H9 (cell line): ENCODE data around the gene PLXND1. TPM values are rescaled to one million over a fixed set of nuclear protein-coding genes. Genes with fewer than 3 reads are reported as not detected.

Source experiments
- DNase-seq: peaks from one replicate; pipeline ENCODE4 v3.0.0-alpha.2; 2017
- H2AFZ ChIP-seq: one replicate; pipeline ENCODE4 v1.6.1; 2013; ENCODE audit warnings: mild to moderate bottlenecking, low read length, control low read depth, moderate library complexity
- H2AK5ac ChIP-seq: 2 replicates; pipeline ENCODE4 v1.6.1; 2013; ENCODE audit warnings: low read length, control low read depth, mixed read lengths; ENCODE audit not compliant: insufficient read length
- H2BK120ac ChIP-seq: one replicate; pipeline ENCODE4 v1.6.1; 2013; ENCODE audit warnings: low read depth, mild to moderate bottlenecking, low read length, control low read depth, inconsistent platforms; ENCODE audit not compliant: poor library complexity, severe bottlenecking
- H2BK12ac ChIP-seq: 2 replicates; pipeline ENCODE4 v1.6.1; 2013; ENCODE audit warnings: low read length, control low read depth, mixed read lengths, low read depth; ENCODE audit not compliant: insufficient read length
- H2BK15ac ChIP-seq: 2 replicates; pipeline ENCODE4 v1.6.1; 2013; ENCODE audit warnings: low read depth, low read length, control low read depth
- H2BK20ac ChIP-seq: one replicate; pipeline ENCODE4 v1.6.1; 2013; ENCODE audit warnings: low read depth, mild to moderate bottlenecking, low read length, control low read depth, inconsistent platforms; ENCODE audit not compliant: poor library complexity, severe bottlenecking
- H2BK5ac ChIP-seq: 2 replicates; pipeline ENCODE4 v1.6.1; 2013; ENCODE audit warnings: low read length, control low read depth, mixed read lengths; ENCODE audit not compliant: insufficient read length
- H3K14ac ChIP-seq: 2 replicates; pipeline ENCODE4 v1.6.1; 2013; ENCODE audit warnings: low read length, control low read depth; ENCODE audit not compliant: insufficient read depth
- H3K18ac ChIP-seq: 2 replicates; pipeline ENCODE4 v1.6.1; 2013; ENCODE audit warnings: low read depth, mild to moderate bottlenecking, mixed read lengths, low read length, control low read depth; ENCODE audit not compliant: insufficient read length
- H3K23ac ChIP-seq: 2 replicates; pipeline ENCODE4 v1.6.1; 2013; ENCODE audit warnings: low read length, control low read depth, mixed read lengths, low read depth; ENCODE audit not compliant: insufficient read length
- H3K23me2 ChIP-seq: 2 replicates; pipeline ENCODE4 v1.6.1; 2013; ENCODE audit warnings: low read depth, mild to moderate bottlenecking, mixed read lengths, low read length, control low read depth; ENCODE audit not compliant: insufficient read length, poor library complexity, severe bottlenecking
- H3K27ac ChIP-seq: 2 replicates; pipeline ENCODE4 v1.5.1; 2013; ENCODE audit warnings: low read length, control low read depth, mixed read lengths, low read depth; ENCODE audit not compliant: insufficient read length
- H3K27me3 ChIP-seq: 2 replicates; pipeline ENCODE4 v1.6.1; 2013; ENCODE audit warnings: low read length, control low read depth, inconsistent platforms; ENCODE audit not compliant: insufficient read depth
- H3K4ac ChIP-seq: 2 replicates; pipeline ENCODE4 v1.6.1; 2013; ENCODE audit warnings: low read depth, mild to moderate bottlenecking, control low read depth, inconsistent platforms, low read length, moderate library complexity
- H3K4me1 ChIP-seq: 2 replicates; pipeline ENCODE4 v1.6.1; 2013; ENCODE audit warnings: low read length, control low read depth, inconsistent platforms; ENCODE audit not compliant: insufficient read depth
- H3K4me2 ChIP-seq: 2 replicates; pipeline ENCODE4 v1.6.1; 2013; ENCODE audit warnings: low read length, control low read depth, mixed read lengths; ENCODE audit not compliant: insufficient read length, insufficient read depth
- H3K56ac ChIP-seq: 2 replicates; pipeline ENCODE4 v1.6.1; 2013; ENCODE audit warnings: low read depth, mild to moderate bottlenecking, mixed read lengths, low read length, control low read depth; ENCODE audit not compliant: insufficient read length
- H3K79me1 ChIP-seq: 2 replicates; pipeline ENCODE4 v1.6.1; 2013; ENCODE audit warnings: low read depth, mild to moderate bottlenecking, moderate library complexity, low read length, control low read depth, inconsistent platforms; ENCODE audit not compliant: insufficient read depth, poor library complexity, severe bottlenecking
- H3K79me2 ChIP-seq: 2 replicates; pipeline ENCODE4 v1.6.1; 2013; ENCODE audit warnings: low read length, control low read depth, inconsistent platforms; ENCODE audit not compliant: insufficient read depth
- H3K9ac ChIP-seq: 2 replicates; pipeline ENCODE4 v1.6.1; 2013; ENCODE audit warnings: low read length, control low read depth, mixed read lengths; ENCODE audit not compliant: insufficient read length; ENCODE audit errors: extremely low read depth
- H3K9me3 ChIP-seq: one replicate; pipeline ENCODE4 v1.6.1; 2013; ENCODE audit warnings: low read depth, low read length, inconsistent platforms; ENCODE audit not compliant: control insufficient read depth
- H3T11ph ChIP-seq: one replicate; pipeline ENCODE4 v1.6.1; 2013; ENCODE audit warnings: mild to moderate bottlenecking, low read length, control low read depth, inconsistent platforms
- H4K20me1 ChIP-seq: one replicate; pipeline ENCODE4 v1.6.1; 2013; ENCODE audit not compliant: control insufficient read depth, insufficient read length, insufficient read depth
- H4K5ac ChIP-seq: 2 replicates; pipeline ENCODE4 v1.6.1; 2013; ENCODE audit warnings: low read depth, mild to moderate bottlenecking, mixed read lengths, low read length, control low read depth; ENCODE audit not compliant: insufficient read length
- H4K8ac ChIP-seq: replicated peaks from 2 replicates; pipeline ENCODE4 v1.6.1; 2013; ENCODE audit warnings: low read length, control low read depth, mixed read lengths, low read depth; ENCODE audit not compliant: insufficient read length
- H4K91ac ChIP-seq: 2 replicates; pipeline ENCODE4 v1.6.1; 2013; ENCODE audit warnings: low read depth, mild to moderate bottlenecking, moderate library complexity, mixed read lengths, low read length, control low read depth; ENCODE audit not compliant: insufficient read length
- H3K27ac Mint-ChIP-seq, 3 experiments: 2 replicates in 2 of 3; 3 replicates in 1 of 3; pipeline ENCODE4 v1.8.0; 2020 to 2021; ENCODE audit warnings: mixed read lengths in 3 of 3, mild to moderate bottlenecking in 1 of 3, moderate library complexity in 1 of 3
- H3K27me3 Mint-ChIP-seq: 2 replicates; pipeline ENCODE4 v1.8.0; 2021; ENCODE audit warnings: low read depth, mild to moderate bottlenecking, moderate library complexity, mixed read lengths
- H3K36me3 Mint-ChIP-seq, 3 experiments: 2 replicates in 2 of 3; 3 replicates in 1 of 3; pipeline ENCODE4 v1.8.0; 2020 to 2021; ENCODE audit warnings: low read depth in 3 of 3, mixed read lengths in 3 of 3; ENCODE audit not compliant: insufficient read depth in 1 of 3
- H3K4me1 Mint-ChIP-seq, 2 experiments: 2 replicates each; pipeline ENCODE4 v1.8.0; 2020; ENCODE audit warnings: mixed read lengths in 2 of 2
- H3K4me3 Mint-ChIP-seq, 2 experiments: 2 replicates in 1 of 2; 3 replicates in 1 of 2; pipeline ENCODE4 v1.8.0; 2020 to 2021; ENCODE audit warnings: mild to moderate bottlenecking in 2 of 2, mixed read lengths in 2 of 2, moderate library complexity in 1 of 2
- H3K9me3 Mint-ChIP-seq, 2 experiments: 2 replicates in 1 of 2; 3 replicates in 1 of 2; pipeline ENCODE4 v1.8.0; 2020; ENCODE audit warnings: mild to moderate bottlenecking in 2 of 2, mixed read lengths in 2 of 2, moderate library complexity in 1 of 2
- WGBS: extraction: QIAGEN DNeasy Blood & Tissue Kit; methylation state at CpG from one replicate; pipeline ENCODE4 v1.1.7; 2013; ENCODE audit warnings: missing lambda C conversion rate, low lambda C conversion rate, mixed read lengths; ENCODE audit not compliant: insufficient read length; ENCODE audit errors: extremely low coverage; 5-methylcytosine and 5-hydroxymethylcytosine counted together
- total RNA-seq: library from RNA; stranded (reverse); gene quantifications from 2 replicates; pipeline ENCODE4 v1.2.1, GENCODE V29; 2021
- TF ChIP-seq, protein P1 (sequence below): fragments of 200-600 bp; sonication (generic); conservative IDR thresholded peaks from 3 replicates; pipeline ENCODE4 v1.8.0; 2021; ENCODE audit warnings: antibody characterized with exemption, mild to moderate bottlenecking

Gene PLXND1
- total RNA-seq, 1 experiment from 2014 or later, result 50.9 TPM

DNA sequence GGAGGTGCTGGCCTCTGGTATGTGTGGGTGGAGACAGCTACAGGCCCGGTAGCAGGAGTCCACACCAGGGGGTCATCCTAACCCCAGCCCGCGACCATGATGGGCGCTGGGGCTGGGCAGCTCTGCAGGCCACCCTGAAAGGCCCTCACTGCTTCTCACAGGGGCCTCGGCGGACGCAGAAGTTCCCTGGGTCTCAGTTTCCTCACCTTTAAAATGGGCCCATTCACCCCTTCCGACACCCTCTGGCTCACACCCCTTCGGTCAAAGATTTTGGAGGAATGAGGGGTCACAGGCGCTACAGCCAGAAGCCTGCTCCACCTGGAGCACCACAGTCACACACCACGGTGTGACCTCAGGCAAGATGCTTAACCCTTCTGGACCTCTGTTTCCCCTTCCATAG, 8.0 kb downstream of the PLXND1 start:
- Histone ChIP-seq H2AFZ (no peak overlapping the region), H3K4me2 (no peak overlapping the region), H3K27ac (no peak overlapping the region), H3T11ph (no peak overlapping the region), H4K5ac (no peak overlapping the region), H2BK20ac (no peak overlapping the region), H2BK15ac (no peak overlapping the region), H3K18ac (no peak overlapping the region), H3K14ac (no peak overlapping the region), H3K9ac (no peak overlapping the region), H3K79me2 (peaks cover 3% of the 10 kb centered on the region; the same call in 1 of the 2 replicates), H3K56ac (no peak overlapping the region), H3K23me2 (no peaks in the 10 kb centered on the region), H2BK120ac (no peak overlapping the region), H4K20me1 (no peaks in the 10 kb centered on the region), H3K27me3 (no peaks in the 10 kb centered on the region), H2AK5ac (no peak overlapping the region), H4K8ac (no peak overlapping the region), H3K4ac (no peak overlapping the region), H3K23ac (no peak overlapping the region), H4K91ac (no peak overlapping the region), H3K79me1 (no peaks in the 10 kb centered on the region), H3K4me1 (peaks cover 4% of the 10 kb centered on the region; the same call in 1 of the 2 replicates), H3K9me3 (no peaks in the 10 kb centered on the region), H2BK5ac (no peak overlapping the region), H2BK12ac (no peak overlapping the region)
- Mint-ChIP-seq H3K27me3 (peaks cover 3% of the 10 kb centered on the region), H3K36me3 (peaks cover 0 to 1% (median 0%) of the 10 kb centered on the region in 3 experiments; a peak in 2 of 7 replicates), H3K4me3 (0 out of 5 replicates have a peak overlapping the region, but pooled peaks of 1 of the 2 experiments have one; percentile 26), H3K27ac (peak overlapping the region; percentile 6 to 94 (median 83); a peak in 3 of 7 replicates), H3K9me3 (peaks cover 0 to 2% of the 10 kb centered on the region in 2 experiments; a peak in 1 of 5 replicates), H3K4me1 (peaks cover 67 to 85% of the 10 kb centered on the region in 2 experiments)
- TF ChIP-seq, protein P1, sequence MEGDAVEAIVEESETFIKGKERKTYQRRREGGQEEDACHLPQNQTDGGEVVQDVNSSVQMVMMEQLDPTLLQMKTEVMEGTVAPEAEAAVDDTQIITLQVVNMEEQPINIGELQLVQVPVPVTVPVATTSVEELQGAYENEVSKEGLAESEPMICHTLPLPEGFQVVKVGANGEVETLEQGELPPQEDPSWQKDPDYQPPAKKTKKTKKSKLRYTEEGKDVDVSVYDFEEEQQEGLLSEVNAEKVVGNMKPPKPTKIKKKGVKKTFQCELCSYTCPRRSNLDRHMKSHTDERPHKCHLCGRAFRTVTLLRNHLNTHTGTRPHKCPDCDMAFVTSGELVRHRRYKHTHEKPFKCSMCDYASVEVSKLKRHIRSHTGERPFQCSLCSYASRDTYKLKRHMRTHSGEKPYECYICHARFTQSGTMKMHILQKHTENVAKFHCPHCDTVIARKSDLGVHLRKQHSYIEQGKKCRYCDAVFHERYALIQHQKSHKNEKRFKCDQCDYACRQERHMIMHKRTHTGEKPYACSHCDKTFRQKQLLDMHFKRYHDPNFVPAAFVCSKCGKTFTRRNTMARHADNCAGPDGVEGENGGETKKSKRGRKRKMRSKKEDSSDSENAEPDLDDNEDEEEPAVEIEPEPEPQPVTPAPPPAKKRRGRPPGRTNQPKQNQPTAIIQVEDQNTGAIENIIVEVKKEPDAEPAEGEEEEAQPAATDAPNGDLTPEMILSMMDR, result no peak
- no CpG with 5 or more reads among the region's 11 CpGs for WGBS
- DNase-seq, result no peak
